H7 (cell line): ENCODE data around the gene TADA1. TPM values are rescaled to one million over a fixed set of nuclear protein-coding genes. Genes with fewer than 3 reads are reported as not detected.
"Not testable (repeated sequence)": the region's sequence is repeated elsewhere in the genome, so short reads cannot be mapped to it uniquely, and the experiment has no call there.

Experiments used
- DNase-seq: peaks from one replicate; pipeline ENCODE4 v3.0.0; 2012
- H3K27me3 ChIP-seq: 2 replicates; pipeline ENCODE4 v1.6.0; 2011; ENCODE audit warnings: mild to moderate bottlenecking, low read length; ENCODE audit not compliant: control insufficient read depth, insufficient read depth
- H3K36me3 ChIP-seq: replicated peaks from 2 replicates; pipeline ENCODE4 v1.5.1; 2011; ENCODE audit warnings: low read length; ENCODE audit not compliant: control insufficient read depth, insufficient read depth
- H3K4me3 ChIP-seq: 2 replicates; pipeline ENCODE4 v1.5.1; 2011; ENCODE audit warnings: low read depth, mild to moderate bottlenecking, control low read depth, low read length, moderate library complexity; ENCODE audit not compliant: insufficient read depth
- total RNA-seq: library from RNA; depleted of rRNA; stranded (reverse); fragments of >200 nt; shearing (Covaris generic); gene quantifications from 2 replicates; pipeline ENCODE4 v1.2.3, GENCODE V29; 2014

Gene TADA1
- total RNA-seq, 1 experiment from 2014 or later, result 30.7 TPM

- DNase-seq, result no peak
- Histone ChIP-seq H3K4me3 (no peak overlapping the region), H3K36me3 (peaks cover 66% of the 10 kb centered on the region), H3K27me3 (no peaks in the 10 kb centered on the region)
Observed at GRCh38 chr1:166843769-166844596, 32.1 kb downstream of the TADA1 start.

GRCh38 chr1:166843322-166843721, 32.7 kb downstream of the TADA1 start:
- Histone ChIP-seq H3K27me3 (no peaks in the 10 kb centered on the region; the same call in 1 of the 2 replicates), H3K36me3 (peaks cover 60% of the 10 kb centered on the region), H3K4me3 (no peak overlapping the region)
- no peak for DNase-seq

- H3K4me3 ChIP-seq, result peak overlapping the region; percentile 75
- DNase-seq, result no peak
- peaks cover 37% of the 10 kb centered on the region for H3K36me3 ChIP-seq
- H3K27me3 ChIP-seq, result no peaks in the 10 kb centered on the region; the same call in 1 of the 2 replicates
Observed at GRCh38 chr1:166840309-166841274, 35.5 kb downstream of the TADA1 start.

- Histone ChIP-seq H3K36me3 (peaks cover 32% of the 10 kb centered on the region), H3K27me3 (no peaks in the 10 kb centered on the region; the same call in 1 of the 2 replicates), H3K4me3 (peak overlapping the region; percentile 75)
- DNase-seq, result peak; percentile 87
Observed at GRCh38 chr1:166839600-166840308, 36.3 kb downstream of the TADA1 start.

- peak within 1 kb of the TSS; percentile 75 for H3K4me3 ChIP-seq
- peak; percentile 96 for DNase-seq
- H3K27me3 ChIP-seq, result no peaks in the 10 kb centered on the region; the same call in 1 of the 2 replicates
- H3K36me3 ChIP-seq, result peaks cover 27% of the 10 kb centered on the region
Observed at GRCh38 chr1:166838766-166839599, 37.1 kb downstream of the TADA1 start, which contains the start of gene POGK. POGK (plus strand) TSS chr1:166839475; CDS start chr1:166840957, 1,482 bp downstream.

- no peak overlapping the region for H3K4me3 ChIP-seq
- no peaks in the 10 kb centered on the region; the same call in 1 of the 2 replicates for H3K27me3 ChIP-seq
- DNase-seq, result no peak
- H3K36me3 ChIP-seq, result peaks cover 9% of the 10 kb centered on the region
Observed at GRCh38 chr1:166836733-166837132, 39.3 kb downstream of the TADA1 start.

- not testable (repeated sequence) for H3K27me3 ChIP-seq, H3K4me3 ChIP-seq, DNase-seq, H3K36me3 ChIP-seq
Observed at GRCh38 chr1:166829762-166830161, 46.3 kb downstream of the TADA1 start.

GRCh38 chr1:166827426-166827825, 48.6 kb downstream of the TADA1 start:
- Histone ChIP-seq H3K36me3 (no peaks in the 10 kb centered on the region), H3K4me3 (no peak overlapping the region), H3K27me3 (no peaks in the 10 kb centered on the region)
- DNase-seq, result no peak

- no peak overlapping the region for H3K4me3 ChIP-seq
- DNase-seq, result peak; percentile 64
- H3K27me3 ChIP-seq, result no peaks in the 10 kb centered on the region
- H3K36me3 ChIP-seq, result no peaks in the 10 kb centered on the region
Observed at GRCh38 chr1:166822385-166822784, 53.7 kb downstream of the TADA1 start.

GRCh38 chr1:166819974-166820373, 56.1 kb downstream of the TADA1 start:
- H3K4me3 ChIP-seq, result no peak overlapping the region
- no peaks in the 10 kb centered on the region for H3K36me3 ChIP-seq
- DNase-seq, result no peak
- H3K27me3 ChIP-seq, result no peaks in the 10 kb centered on the region; the same call in 1 of the 2 replicates

GRCh38 chr1:166814611-166815010, 61.5 kb downstream of the TADA1 start:
- Histone ChIP-seq H3K27me3 (no peaks in the 10 kb centered on the region; the same call in 1 of the 2 replicates), H3K36me3 (no peaks in the 10 kb centered on the region), H3K4me3 (no peak overlapping the region)
- no peak for DNase-seq

- Histone ChIP-seq H3K36me3 (no peaks in the 10 kb centered on the region), H3K27me3 (no peaks in the 10 kb centered on the region; the same call in 1 of the 2 replicates), H3K4me3 (no peak overlapping the region)
- DNase-seq, result no peak
Observed at GRCh38 chr1:166813508-166814223, 62.4 kb downstream of the TADA1 start.

GRCh38 chr1:166811691-166812090, 64.4 kb downstream of the TADA1 start:
- no peak for DNase-seq
- Histone ChIP-seq H3K36me3 (no peaks in the 10 kb centered on the region), H3K27me3 (no peaks in the 10 kb centered on the region; the same call in 1 of the 2 replicates), H3K4me3 (no peak overlapping the region)
